K562 (cell line): ENCODE measurements around the gene LPIN1. TPM values are rescaled to one million over a fixed set of nuclear protein-coding genes. Genes with fewer than 3 reads are reported as not detected.

Experiments
- CHCHD3 ChIP-seq: fragments of 250-450 bp; sonication (Bioruptor Pico); IDR thresholded peaks from 2 replicates; pipeline ENCODE4 v2.1.2; 2022; ENCODE audit warnings: mild to moderate bottlenecking
- DACH1 ChIP-seq: fragments of 450-650 bp; IDR thresholded peaks from 2 replicates; pipeline ENCODE4 v1.6.1; 2018; ENCODE audit not compliant: partially characterized antibody
- FIP1L1 ChIP-seq: fragments of 200-400 bp; formaldehyde crosslinking; IDR thresholded peaks from 2 replicates; pipeline ENCODE4 v1.6.1; 2018; ENCODE audit warnings: mild to moderate bottlenecking, low read depth, low read length; ENCODE audit not compliant: poor library complexity, severe bottlenecking
- FOSL1 ChIP-seq: fragments of 200-800 bp; sonication (Bioruptor generic); conservative IDR thresholded peaks from 2 replicates; pipeline ENCODE4 v1.6.1; 2016; ENCODE audit warnings: missing genetic modification characterization, missing compliant biosample characterization
- FOXA1 ChIP-seq: fragments of 450-650 bp; IDR thresholded peaks from 2 replicates; pipeline ENCODE4 v1.6.1; 2016; ENCODE audit warnings: mild to moderate bottlenecking, borderline replicate concordance
- JUNB ChIP-seq: fragments of 450-650 bp; formaldehyde crosslinking; conservative IDR thresholded peaks from 2 replicates; pipeline ENCODE4 v1.4.0; 2020; ENCODE audit warnings: mild to moderate bottlenecking
- LEF1 ChIP-seq: fragments of 450-650 bp; IDR thresholded peaks from 2 replicates; pipeline ENCODE4 v1.6.1; 2016; ENCODE audit warnings: mild to moderate bottlenecking
- MBD2 ChIP-seq: sonication (generic); IDR thresholded peaks from 2 replicates; pipeline ENCODE4 v1.6.1; 2016; ENCODE audit warnings: low read depth, borderline replicate concordance
- NR2C2 ChIP-seq, 2 experiments: fragments of 200-800 bp in 1 of 2; sonication (Bioruptor generic) in 1 of 2; sonication (generic) in 1 of 2; formaldehyde crosslinking in 1 of 2; IDR thresholded peaks; 2 replicates each; pipeline versions ENCODE4 v1.6.1 to v1.8.0; 2016 to 2022; ENCODE audit warnings: mild to moderate bottlenecking in 1 of 2, missing compliant biosample characterization in 1 of 2, missing genetic modification characterization in 1 of 2, missing genetic modification reagents in 1 of 2
- PHF21A ChIP-seq: fragments of 450-650 bp; IDR thresholded peaks from 2 replicates; pipeline ENCODE4 v1.6.1; 2017; ENCODE audit warnings: low read depth, borderline replicate concordance
- PTTG1 ChIP-seq: fragments of 450-650 bp; IDR thresholded peaks from 2 replicates; pipeline ENCODE4 v1.6.1; 2016; ENCODE audit warnings: low read depth, mild to moderate bottlenecking, missing genetic modification characterization, missing compliant biosample characterization
- RBM25 ChIP-seq: fragments of 200-400 bp; formaldehyde crosslinking; IDR thresholded peaks from 2 replicates; pipeline ENCODE4 v1.6.1; 2018; ENCODE audit warnings: low read length, low read depth, moderate library complexity; ENCODE audit not compliant: severe bottlenecking
- SUPT5H ChIP-seq: fragments of 450-650 bp; IDR thresholded peaks from 2 replicates; pipeline ENCODE4 v1.6.1; 2016
- TBP ChIP-seq: optimal IDR thresholded peaks from 2 replicates; pipeline ENCODE3; 2011; ENCODE audit warnings: low read depth, low read length, improper control_type of control experiment
- TEAD2 ChIP-seq: fragments of 450-650 bp; IDR thresholded peaks from 2 replicates; pipeline ENCODE4 v1.6.1; 2016; ENCODE audit warnings: missing genetic modification characterization, control low read depth, missing compliant biosample characterization
- U2AF1 ChIP-seq: fragments of 200-400 bp; formaldehyde crosslinking; optimal IDR thresholded peaks from 2 replicates; pipeline ENCODE3; 2017; ENCODE audit warnings: mild to moderate bottlenecking, low read depth, low read length, moderate library complexity
- ZC3H8 ChIP-seq: fragments of 450-650 bp; IDR thresholded peaks from 2 replicates; pipeline ENCODE4 v1.6.1; 2017
- ZFP30 ChIP-seq: fragments of 250-450 bp; sonication (Bioruptor Pico); IDR thresholded peaks from 2 replicates; pipeline ENCODE4 v1.8.0; 2022; ENCODE audit warnings: moderate library complexity, mild to moderate bottlenecking, inconsistent platforms, borderline replicate concordance
- ZNF146 ChIP-seq: IDR thresholded peaks from one replicate; pipeline ENCODE4 v1.6.1; 2018; ENCODE audit warnings: missing compliant biosample characterization; ENCODE audit not compliant: unreplicated experiment
- ZNF584 ChIP-seq: fragments of 200-800 bp; sonication (Bioruptor generic); IDR thresholded peaks from 2 replicates; pipeline ENCODE4 v1.6.1; 2016; ENCODE audit warnings: low read depth, mild to moderate bottlenecking, missing genetic modification characterization, missing compliant biosample characterization
- ZNF766 ChIP-seq: fragments of 200-800 bp; sonication (Bioruptor generic); conservative IDR thresholded peaks from 2 replicates; pipeline ENCODE4 v1.6.1; 2016; ENCODE audit warnings: missing genetic modification characterization, missing compliant biosample characterization
- polyA plus RNA-seq, 8 experiments: library from polyadenylated mRNA; depleted of rRNA in 4 of 8; stranded (reverse) in 5 of 8; unstranded in 3 of 8; fragments of >200 nt; fragmentation: Nextera tagmentation in 2 of 8; fragmentation: Illumina TruSeq in 1 of 8; extraction: Ambion mirVana in 2 of 8; extraction: Trizol in 1 of 8; gene quantifications; 2 replicates each; pipeline versions ENCODE4 v1.2.1 to v1.2.3, GENCODE V29; 2011 to 2014; ENCODE audit warnings: inconsistent platforms in 1 of 8, missing spikeins in 1 of 8
- total RNA-seq, 7 experiments: library from RNA; depleted of rRNA in 6 of 7; stranded (reverse); fragments of >200 nt in 6 of 7; fragmentation: Illumina TruSeq in 2 of 7; extraction: Trizol in 2 of 7; gene quantifications; 2 replicates each; pipeline versions ENCODE4 v1.2.1 to v1.2.3, GENCODE V29; 2011 to 2021; ENCODE audit warnings: low replicate concordance in 1 of 7
- TF ChIP-seq, protein P1 (sequence below): conservative IDR thresholded peaks from 2 replicates; pipeline ENCODE4 v1.6.1; 2011; ENCODE audit warnings: low read depth, mild to moderate bottlenecking, low read length; ENCODE audit not compliant: control insufficient read depth
- TF ChIP-seq, protein P2 (sequence below): fragments of 200-800 bp; sonication (Bioruptor generic); IDR thresholded peaks from 2 replicates; pipeline ENCODE4 v1.6.1; 2017; ENCODE audit warnings: missing genetic modification characterization, missing compliant biosample characterization
- TF ChIP-seq, protein P3 (sequence below), 2 experiments: fragments of 250-450 bp in 1 of 2; fragments of 450-650 bp in 1 of 2; sonication (Bioruptor Pico) in 1 of 2; IDR thresholded peaks; 2 replicates each; pipeline versions ENCODE4 v1.6.1 to v1.8.0; 2016 to 2021; ENCODE audit warnings: mild to moderate bottlenecking in 2 of 2, moderate library complexity in 2 of 2, missing compliant biosample characterization in 1 of 2, missing genetic modification characterization in 1 of 2

The LPIN1 gene
- total and polyA plus RNA-seq, 9 of the 15 experiments (the other 6 are each of a cell fraction or from before 2014, with no cell fraction given): 9.2 to 84.0 (median 27.8) TPM

DNA sequence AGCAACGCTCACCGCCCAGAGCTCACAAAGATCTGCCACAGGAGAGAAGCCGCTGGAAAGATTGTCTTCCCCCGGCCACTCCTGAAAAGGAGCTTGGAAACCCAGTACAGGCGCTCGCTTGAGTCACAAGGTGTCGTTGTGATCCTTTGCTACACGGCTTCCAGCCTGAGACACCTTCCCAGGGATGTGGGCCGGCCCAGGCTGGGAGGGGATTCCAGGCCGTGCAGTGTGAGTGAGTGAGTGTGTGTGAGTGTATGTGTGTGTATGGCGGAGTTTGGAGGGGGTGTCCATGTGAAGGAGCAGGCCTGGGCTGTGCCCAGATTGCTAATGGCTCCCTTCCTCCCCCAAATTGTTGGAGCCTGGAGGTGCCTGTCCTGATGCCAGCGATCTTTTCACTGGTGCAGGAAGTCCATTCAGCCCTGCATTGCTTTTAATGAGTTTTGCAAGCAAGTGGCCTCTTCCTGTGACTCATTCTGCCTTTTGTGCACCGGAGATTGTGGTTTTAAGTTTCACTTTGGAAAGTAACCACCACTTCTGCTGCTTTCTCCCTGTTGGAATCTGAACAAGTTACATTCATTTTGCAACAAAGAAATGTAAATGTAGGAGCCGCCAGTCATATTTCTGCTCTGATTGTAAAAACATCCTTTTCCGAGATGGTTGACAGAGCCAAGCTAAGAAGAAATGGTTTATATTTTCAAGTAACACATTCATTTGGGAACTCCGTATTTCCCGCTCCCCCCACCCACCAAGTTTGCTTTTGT lies 83.7 kb downstream of the LPIN1 start (continued):
- no peak for TF ChIP-seq RBM25
- TF ChIP-seq ZNF584: no peak
- no peak for TF ChIP-seq NR2C2 (CRISPR knock-in tag; IDR thresholded peaks at IDR 0.05)
- peak; percentile 31; the same call in 1 of the 2 replicates for TF ChIP-seq NR2C2 (tag; IDR thresholded peaks at IDR 0.05)
- TF ChIP-seq FOSL1 (tag): peak; percentile 98
- no peak for TF ChIP-seq ZC3H8
- no peak for TF ChIP-seq FOXA1
- TF ChIP-seq DACH1: no peak
- no peak for TF ChIP-seq ZFP30
- no peak for TF ChIP-seq FIP1L1
- TF ChIP-seq, protein P1, sequence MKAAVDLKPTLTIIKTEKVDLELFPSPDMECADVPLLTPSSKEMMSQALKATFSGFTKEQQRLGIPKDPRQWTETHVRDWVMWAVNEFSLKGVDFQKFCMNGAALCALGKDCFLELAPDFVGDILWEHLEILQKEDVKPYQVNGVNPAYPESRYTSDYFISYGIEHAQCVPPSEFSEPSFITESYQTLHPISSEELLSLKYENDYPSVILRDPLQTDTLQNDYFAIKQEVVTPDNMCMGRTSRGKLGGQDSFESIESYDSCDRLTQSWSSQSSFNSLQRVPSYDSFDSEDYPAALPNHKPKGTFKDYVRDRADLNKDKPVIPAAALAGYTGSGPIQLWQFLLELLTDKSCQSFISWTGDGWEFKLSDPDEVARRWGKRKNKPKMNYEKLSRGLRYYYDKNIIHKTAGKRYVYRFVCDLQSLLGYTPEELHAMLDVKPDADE: peak; percentile 69; the same call in 1 of the 2 replicates
- TF ChIP-seq LEF1: peak; percentile 93
- TF ChIP-seq CHCHD3: no peak
- TF ChIP-seq JUNB (CRISPR knock-in tag): no peak
- TF ChIP-seq MBD2: 0 out of 2 replicates have a peak, but pooled peaks have one; percentile 25
- TF ChIP-seq TBP: peak; percentile 29
- TF ChIP-seq PTTG1 (tag): no peak
- no peak for TF ChIP-seq ZNF766 (CRISPR knock-in tag)
- no peak for TF ChIP-seq PHF21A
- TF ChIP-seq ZNF146 (CRISPR knock-in tag): no peak
- TF ChIP-seq, protein P2, sequence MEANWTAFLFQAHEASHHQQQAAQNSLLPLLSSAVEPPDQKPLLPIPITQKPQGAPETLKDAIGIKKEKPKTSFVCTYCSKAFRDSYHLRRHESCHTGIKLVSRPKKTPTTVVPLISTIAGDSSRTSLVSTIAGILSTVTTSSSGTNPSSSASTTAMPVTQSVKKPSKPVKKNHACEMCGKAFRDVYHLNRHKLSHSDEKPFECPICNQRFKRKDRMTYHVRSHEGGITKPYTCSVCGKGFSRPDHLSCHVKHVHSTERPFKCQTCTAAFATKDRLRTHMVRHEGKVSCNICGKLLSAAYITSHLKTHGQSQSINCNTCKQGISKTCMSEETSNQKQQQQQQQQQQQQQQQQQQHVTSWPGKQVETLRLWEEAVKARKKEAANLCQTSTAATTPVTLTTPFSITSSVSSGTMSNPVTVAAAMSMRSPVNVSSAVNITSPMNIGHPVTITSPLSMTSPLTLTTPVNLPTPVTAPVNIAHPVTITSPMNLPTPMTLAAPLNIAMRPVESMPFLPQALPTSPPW (CRISPR knock-in tag): peak; percentile 50
- no peak for TF ChIP-seq TEAD2
- TF ChIP-seq, protein P3, sequence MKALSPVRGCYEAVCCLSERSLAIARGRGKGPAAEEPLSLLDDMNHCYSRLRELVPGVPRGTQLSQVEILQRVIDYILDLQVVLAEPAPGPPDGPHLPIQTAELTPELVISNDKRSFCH (CRISPR knock-in tag; IDR thresholded peaks at IDR 0.05): no peak
- TF ChIP-seq, protein P3 (tag; IDR thresholded peaks at IDR 0.05): 0 out of 2 replicates have a peak, but pooled peaks have one; percentile 55
- TF ChIP-seq SUPT5H: 0 out of 2 replicates have a peak, but pooled peaks have one; percentile 40
- TF ChIP-seq U2AF1: no peak
